ENCODE data around the gene CFAP46.

DNA sequence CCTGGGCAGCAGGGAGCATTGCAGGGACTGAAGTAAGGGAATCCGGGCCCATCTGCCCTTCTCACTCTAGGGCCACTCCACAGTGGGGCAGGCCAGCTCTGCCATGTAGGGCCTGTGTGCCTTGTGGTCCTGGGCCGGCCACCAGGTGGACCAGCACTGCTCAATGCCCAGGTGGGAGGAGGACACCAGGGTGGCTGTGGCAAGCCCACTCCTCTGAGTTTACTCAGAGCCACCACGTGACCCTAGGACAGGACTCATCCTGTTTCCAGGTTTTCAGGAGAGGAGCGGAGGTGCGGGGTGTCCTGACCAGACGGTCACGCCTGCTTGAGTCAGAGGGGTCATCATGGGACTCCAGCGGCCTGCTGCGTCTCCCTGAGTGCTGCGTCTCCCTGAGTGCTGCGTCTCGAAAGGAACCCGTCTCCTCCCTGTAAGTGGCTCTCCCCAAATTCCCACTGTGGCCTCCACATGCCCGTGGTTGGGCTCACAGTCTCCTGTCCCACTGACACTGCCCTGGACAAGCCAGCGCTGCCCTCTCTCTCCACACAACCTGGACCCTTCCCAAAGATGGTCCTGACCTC, 2.9 kb downstream of the CFAP46 start:
- TF ChIP-seq, protein P1, sequence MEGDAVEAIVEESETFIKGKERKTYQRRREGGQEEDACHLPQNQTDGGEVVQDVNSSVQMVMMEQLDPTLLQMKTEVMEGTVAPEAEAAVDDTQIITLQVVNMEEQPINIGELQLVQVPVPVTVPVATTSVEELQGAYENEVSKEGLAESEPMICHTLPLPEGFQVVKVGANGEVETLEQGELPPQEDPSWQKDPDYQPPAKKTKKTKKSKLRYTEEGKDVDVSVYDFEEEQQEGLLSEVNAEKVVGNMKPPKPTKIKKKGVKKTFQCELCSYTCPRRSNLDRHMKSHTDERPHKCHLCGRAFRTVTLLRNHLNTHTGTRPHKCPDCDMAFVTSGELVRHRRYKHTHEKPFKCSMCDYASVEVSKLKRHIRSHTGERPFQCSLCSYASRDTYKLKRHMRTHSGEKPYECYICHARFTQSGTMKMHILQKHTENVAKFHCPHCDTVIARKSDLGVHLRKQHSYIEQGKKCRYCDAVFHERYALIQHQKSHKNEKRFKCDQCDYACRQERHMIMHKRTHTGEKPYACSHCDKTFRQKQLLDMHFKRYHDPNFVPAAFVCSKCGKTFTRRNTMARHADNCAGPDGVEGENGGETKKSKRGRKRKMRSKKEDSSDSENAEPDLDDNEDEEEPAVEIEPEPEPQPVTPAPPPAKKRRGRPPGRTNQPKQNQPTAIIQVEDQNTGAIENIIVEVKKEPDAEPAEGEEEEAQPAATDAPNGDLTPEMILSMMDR (IDR thresholded peaks at IDR 0.05), result no peak
- TF ChIP-seq EZH2phosphoT487 (IDR thresholded peaks at IDR 0.05) (no peak), EZH2 (IDR thresholded peaks at IDR 0.05) (no peak)
